HG02970 (cell line): ENCODE measurements around the gene RPS8.
"Not testable (repeated sequence)": the region's sequence is repeated elsewhere in the genome, so short reads cannot be mapped to it uniquely, and the experiment has no call there.

Experiments used
- ATAC-seq: cut with Tn5 transposase; IDR thresholded peaks from one replicate; pipeline ENCODE4 v1.9.1; 2021; ENCODE audit warnings: mild to moderate bottlenecking, moderate library complexity, moderate number of reproducible peaks; ENCODE audit not compliant: unreplicated experiment, low FRiP score

Gene RPS8

DNA sequence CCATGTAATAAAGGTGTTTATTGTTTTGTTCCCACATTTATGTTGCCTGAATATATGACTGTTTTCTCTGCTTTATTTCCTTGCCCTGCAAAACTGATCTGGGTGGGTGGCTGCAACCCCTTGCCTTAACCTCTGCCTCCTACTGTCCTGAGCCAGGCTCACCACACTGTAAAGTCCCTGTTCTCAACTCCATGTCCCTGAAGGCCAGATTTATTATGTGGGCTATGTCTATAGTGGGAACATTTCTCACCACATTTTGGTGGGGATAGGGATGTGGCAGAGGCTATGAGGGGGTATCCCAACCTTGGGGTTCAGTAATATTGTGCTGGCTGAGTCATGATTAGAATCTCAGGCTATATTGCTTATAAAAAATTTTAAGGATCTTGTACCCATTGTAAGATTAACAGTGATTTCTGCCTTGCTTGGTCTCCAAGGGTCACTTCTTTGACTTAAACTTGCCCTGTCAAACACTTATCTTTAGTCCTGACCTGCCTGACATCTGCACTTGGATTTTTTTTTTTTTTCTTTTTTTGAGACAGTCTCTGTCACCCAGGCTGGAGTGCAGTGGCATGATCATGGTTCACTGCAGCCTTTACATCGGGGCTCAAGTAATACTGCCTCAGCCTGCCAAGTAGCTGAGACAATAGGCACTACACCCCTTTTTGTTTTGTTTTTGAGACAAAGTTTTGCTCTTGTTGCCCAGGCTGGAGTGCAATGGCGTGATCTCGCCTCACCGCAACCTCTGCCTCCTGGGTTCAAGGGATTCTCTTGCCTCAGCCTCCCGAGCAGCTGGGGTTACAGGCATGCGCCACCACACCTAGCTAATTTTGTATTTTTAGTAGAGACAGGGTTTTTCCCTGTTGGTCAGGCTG lies 3.6 kb downstream of the RPS8 start:
- ATAC-seq: no peak

DNA sequence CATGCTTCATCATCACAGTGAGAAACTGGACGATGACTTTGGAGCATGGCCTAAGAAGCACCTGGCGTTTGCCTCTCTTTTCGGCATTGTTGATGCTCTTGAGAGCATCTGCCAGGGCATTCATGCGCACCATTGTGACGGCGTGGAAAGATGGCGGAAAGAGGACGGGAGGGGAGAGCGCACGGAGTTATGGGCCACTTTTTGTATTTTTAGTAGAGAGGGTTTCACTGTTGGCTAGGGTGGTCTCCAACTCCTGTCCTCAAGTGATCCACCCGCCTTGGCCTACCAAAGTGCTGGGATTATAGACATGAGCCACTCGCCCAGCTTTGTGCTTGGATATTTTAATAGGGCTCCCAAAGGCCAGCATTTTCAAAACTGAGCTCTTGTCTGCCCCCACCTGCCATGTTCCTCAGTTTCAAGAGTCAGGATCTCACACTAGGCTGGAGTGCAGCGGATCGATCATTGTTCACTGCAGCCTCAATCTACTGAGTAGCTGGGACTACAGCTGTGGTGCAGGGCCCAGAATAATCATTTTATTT lies 5.3 kb downstream of the RPS8 start:
- ATAC-seq: no peak

DNA sequence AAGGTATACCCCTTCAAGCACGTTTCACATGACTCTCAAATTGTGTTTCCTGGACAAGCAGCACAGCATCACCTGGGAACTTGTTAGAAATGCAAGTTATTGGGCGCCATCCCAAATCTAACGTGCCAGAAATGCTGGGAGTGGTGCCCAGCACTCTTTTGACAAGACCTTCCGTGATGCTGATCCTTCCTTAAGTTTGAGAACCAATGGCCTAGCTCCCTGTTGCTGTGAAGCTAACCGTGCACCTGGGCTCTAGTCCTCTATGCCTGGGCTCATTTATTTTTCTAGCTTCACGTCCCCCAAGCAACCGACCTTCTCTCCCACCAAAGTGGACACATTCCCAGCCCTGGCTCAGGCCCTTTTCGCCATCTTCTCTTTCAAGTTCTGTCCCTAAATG lies 8.4 kb downstream of the RPS8 start:
- no peak for ATAC-seq

DNA sequence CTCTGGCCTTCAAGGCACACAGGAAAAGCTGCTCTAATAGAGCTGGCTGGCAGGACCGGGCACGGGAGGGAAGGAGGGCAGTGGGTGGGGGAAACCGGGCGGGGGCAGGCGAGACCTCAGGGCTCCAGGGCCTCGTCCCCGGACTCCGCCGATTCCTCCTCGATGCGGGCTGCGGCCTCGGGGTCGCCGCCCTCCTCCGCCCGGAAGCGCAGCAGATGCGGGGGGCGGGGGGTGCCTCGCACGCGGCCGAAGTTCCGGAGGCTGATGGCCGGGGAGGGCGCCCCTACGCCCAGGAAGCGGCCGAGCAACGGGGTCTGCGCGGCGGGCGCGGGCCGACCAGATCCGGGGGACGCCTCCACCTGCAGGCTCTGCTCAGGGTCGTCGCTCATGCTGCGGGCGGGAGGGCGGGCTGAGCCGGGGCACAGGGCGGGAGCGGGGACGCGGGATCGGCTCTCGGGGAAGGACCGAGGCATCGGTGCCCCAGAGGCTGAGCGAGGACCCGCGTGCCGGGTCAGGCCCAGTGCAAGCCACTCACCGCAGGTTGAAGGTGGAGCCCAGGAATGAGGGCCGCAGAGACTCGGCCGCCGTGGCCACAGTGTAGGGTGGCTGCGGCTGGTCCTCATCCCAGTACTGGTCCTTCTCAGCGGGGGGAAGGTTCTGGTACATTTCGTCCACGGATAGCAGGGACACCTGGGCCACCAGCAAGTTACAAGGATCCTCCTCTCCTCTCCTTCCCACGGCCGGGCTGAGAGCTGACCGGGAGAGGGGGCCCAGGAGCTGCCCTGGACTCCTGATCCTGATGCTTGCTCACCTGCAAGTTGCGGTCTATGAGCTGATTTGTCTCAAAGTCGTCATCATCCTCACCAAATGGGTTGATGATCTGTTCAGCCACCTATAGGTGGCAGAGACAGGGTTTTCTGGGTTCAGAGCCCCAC lies 9.0 kb downstream of the RPS8 start:
- no peak for ATAC-seq

DNA sequence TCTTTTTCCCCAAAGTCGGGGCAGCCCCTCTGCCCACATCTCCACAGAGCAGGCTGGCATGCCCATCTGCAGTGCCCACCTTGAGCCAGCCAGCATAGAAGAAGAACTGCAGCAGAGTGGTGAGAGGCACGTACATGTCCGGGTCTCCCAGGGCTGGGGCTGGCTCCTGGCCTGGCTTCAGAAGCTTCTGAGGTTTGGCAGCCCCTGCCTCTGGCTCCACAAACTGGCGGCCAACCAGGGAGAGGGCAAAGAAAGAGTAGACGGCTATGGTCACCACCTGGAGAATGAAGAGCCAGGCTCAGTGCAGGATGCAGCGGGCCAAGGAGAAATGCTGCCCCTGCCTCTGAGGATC lies 9.7 kb downstream of the RPS8 start:
- ATAC-seq: no peak

DNA sequence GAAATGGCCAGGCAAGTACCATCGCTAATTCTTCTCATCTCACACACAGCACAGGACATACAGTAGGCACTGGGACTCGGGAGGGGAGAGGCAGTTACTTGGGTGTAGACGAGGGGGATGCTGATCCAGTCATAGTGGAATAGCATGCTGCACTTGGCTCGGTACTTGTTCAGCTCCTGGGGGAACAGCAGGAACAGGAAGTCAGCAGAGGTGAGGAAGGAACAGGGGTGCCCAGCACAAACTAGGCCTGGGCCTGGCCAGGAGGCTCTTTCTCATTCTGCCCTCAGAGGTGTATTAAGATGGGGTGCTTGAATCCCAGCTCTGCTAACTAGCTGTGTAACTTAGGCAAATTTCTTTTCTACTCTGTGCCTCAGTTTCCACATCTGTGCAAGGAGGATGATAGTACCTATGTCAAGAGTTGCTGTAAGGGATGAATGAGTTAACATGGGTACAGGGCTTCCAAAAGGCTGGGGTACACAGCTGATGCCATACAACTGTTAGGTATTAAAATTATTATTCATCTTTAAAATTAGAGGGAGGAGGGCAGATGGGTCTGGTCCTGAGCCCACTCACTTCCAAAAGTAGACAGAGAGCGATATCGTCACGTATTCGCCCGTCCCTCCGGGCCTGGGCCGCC lies 10.3 kb downstream of the RPS8 start:
- ATAC-seq: no peak

DNA sequence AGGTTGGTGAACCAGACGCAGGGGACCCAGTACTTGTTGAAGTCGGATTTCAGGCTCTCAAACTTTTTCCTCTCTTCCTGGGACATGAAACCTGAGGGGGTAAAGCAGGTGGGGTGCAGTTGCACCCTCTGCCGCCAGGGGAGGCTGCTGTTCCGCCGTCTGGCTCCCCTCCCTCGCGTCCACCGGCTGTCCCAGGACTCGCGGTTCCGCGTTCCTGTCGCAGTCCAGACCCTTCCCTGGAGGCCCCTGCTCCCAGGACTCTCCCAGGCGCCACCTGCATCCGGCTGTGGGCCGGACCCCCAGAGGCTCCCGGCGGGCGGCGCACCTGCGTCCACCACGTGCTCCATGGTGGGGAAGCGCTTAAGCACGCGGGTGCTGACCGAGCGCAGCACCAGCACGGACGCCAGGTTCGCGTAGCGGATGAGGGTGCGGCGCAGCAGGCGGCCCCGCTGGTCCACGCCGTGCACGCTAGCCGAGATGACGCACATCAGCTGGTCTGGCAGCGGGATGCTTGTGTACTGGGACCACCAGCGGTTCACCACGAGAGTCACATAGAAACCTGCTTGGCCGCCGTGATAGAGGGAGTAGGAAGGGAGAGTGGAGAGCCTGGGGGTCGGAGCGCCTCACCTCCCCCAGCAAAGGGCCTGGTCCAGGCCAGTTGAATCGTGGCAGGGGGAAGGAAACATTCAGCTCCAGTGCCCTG lies 10.9 kb downstream of the RPS8 start:
- no peak for ATAC-seq

DNA sequence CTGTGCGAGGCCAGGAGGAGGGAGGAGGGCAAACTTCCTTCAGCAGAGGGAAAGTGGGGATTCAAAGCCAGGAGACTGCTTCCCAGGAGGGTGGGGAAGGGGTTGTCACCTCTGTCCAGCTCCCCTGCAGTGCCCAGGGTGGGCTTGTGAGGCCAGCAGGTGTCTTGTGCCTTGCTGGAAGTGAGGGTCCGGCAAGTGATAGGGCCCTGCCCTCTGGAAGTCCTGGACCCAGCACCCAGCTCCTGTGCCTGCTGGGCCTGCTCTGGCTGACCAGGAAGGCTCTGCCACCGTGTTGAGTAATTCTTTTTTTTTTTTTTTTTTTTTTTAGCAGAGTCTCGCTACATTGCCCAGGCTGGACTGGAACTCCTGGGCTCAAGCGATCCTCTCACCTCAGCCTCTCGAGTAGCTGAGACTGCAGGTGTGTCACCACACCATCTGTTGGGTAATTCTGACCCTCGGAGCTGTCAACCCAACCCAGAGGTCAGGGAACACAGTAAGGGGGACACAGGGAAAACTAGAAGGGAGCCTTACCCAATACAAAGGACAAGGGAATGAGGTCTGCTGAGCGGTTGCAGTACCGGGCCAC lies 11.6 kb downstream of the RPS8 start:
- ATAC-seq: no peak

DNA sequence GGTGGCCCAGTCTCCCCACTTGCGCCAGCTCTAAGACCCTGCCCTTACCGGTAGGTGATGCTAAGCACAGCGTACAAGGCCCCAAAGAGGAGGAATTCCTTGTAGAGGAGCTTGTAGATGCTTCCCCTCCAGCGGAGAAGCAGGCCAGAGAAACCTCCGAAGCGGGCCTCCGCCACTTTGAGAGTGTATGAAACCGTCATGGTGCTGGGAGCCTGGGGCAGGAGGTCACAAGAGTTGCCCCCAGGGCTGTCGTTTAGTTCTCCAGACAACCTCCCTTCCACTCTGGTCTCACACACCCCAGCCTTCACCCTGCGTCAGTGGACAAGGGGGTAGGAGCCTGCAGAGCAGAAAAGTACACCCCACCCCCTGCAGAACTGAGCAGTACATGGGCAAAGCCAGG lies 12.2 kb downstream of the RPS8 start:
- no peak for ATAC-seq

DNA sequence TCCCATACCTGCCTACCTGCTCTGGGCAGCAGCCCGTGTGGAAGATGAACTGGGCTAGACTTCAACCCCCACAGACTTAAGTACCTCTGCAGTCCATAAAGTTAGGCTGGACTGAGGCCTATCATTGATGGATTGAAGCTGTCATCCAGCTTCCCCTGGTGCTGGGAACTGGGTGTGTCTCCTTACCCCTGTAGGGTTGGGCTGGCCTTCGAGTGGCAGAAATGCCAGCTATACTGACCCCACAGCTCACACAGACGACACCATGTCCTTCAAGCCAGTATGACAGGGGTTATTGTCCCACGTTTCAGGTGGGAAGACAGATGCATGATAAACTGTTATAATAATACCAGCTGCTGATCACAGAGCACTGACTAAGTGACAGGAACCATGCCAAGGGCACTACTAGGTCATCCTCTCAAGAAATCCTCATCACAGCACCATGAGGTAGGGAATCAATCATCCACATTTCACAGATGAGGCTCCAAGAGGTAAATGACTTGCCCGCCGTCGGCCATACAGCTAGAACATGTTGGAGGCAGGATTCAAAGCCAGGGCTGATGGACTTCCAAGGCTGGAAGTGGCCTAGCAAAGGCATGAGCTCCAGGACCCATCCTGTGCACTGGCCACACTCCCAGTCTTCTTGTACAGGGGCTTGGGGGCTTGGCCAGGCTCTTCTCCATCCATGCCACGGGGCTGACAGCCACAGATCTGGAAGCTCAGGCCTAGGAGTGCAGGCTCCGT lies 12.9 kb downstream of the RPS8 start, which contains the start of gene BEST4:
Gene BEST4 (minus strand): TSS at position 51 of the 741 bp plus-strand sequence. CDS start 465 bp downstream, outside the sequence.
- ATAC-seq: no peak

DNA sequence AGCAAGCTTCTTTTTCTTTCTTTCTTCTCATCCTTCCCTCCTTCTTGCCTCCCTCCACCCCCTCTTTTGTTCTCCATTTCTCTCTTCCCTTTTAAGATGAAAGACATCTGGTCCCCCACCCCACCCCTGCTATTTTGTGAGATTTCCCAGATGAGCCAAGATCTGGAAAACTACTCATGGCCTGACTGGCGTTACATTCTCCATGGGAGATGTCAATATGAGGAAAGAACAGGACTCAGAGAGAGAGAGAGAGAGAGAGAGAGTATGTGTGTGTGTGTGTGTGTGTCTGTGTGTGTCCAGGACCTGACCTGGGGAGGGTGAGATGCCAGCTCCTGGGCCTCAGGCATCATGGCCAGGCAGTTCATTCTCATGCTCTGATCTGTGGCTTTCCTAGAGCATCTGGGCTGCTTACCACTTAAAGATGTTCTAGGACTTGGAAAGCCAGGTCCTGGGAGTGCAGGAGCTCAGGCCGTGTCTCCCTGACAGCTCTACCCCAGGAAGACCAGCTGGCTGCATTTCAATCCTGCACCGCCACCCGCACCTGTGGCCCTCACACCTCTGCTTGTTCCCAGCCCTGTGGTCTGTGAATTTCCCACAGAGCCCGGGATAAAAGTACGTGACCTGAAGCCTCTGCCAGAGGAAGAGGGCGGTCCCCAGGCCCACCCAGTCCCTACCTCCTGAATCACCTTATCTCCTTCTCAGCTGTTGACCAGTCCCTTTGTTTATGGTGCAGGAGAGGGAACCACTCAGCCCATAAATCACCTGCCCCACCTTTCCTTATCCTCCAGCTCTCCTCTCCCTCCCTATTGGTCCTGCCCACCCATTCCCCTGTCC lies 15.8 kb downstream of the RPS8 start:
- no peak for ATAC-seq

DNA sequence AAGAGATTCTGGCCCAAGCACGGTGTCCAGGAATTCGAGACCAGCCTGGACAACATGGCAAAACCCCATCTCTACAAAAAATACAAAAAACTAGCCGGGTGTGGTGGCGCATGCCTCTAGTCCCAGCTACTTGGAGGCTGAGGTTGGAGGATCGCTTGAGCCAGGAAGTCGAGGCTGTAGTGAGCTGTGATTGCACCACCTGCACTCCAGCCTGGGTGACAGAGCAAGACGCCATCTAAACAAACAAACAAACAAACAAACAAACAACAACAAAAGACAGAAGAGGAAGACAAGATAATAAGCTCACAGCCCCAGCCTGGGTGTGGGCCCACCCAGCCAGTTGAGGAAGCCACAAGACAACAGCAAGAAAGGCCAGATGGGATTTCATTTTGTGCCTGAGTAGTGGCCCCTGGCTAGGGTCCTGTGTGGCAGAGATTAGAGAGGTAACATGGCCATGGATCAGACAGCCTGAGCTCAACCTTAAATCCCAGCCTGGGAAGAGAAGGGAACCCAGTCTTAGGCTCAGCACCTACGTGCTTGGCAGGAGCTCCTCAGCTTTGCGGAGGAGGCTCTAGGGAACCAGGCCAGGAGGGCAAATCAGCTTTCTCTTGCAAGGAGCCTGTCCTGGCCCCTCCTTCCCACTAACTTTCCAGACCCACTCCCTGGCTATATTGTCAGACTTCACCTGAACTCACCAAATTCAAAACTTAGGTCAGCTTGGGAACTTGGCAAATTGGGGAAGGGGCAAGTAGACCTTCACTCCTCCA lies 17.6 kb downstream of the RPS8 start:
- no peak for ATAC-seq

DNA sequence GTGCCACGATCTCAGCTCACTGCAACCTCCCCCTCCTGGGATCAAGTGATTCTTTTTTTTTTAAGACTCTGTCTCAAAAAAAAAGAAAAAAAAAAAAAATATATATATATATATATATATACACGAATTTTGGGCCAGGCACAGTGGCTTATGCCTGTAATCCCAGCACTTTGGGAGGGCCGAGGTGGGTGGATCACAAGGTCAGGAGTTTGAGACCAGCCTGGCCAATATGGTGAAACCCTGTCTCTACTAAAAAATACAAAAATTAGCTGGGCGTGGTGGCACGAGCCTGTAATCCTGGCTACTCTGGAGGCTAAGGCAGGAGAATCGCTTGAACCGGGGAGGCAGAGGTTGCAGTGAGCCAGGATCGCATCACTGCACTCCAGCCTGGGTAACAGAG lies 22.5 kb downstream of the RPS8 start:
- not testable (repeated sequence) for ATAC-seq

DNA sequence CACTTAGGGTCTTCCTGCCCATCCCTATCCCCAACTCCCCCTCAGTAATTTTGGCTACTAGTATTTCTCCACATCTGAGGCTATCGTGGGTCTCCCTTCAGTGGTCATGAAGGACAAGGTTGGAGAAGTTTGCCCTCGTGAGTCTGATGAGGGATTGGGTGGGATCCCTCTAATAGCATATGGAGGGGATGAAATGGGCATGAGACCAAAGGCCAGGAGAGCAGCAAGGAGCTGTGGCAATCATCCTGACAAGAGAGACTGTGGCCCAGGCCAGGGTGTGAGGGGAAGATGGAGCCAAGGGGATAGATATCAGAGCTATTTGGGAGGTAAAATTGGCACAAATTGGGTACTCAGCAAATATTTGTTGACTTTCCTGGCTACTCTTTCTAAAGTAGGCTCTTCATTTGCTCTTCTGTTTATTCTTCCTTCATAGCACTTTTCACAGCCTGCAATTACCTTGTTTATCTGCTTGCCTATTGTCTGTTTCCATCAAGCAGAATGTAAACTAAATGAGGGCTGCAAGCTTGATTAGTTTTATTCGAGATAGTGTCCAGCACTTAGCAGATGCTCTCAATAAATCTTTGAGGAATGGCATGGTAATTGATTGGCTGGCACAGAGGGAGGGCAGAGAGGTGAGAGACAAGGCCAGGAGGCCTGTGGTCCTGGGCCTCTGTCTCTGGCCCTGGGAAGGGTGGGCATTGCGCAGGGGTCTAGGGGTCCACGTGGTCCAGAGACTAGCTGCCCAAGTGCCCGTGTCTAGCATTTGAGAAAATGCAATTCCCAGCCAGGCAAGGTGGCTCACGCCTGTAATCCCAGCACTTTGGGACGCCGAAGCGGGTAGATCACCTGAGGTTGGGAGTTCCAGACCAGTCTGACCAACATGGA lies 23.4 kb downstream of the RPS8 start:
- ATAC-seq: no peak

DNA sequence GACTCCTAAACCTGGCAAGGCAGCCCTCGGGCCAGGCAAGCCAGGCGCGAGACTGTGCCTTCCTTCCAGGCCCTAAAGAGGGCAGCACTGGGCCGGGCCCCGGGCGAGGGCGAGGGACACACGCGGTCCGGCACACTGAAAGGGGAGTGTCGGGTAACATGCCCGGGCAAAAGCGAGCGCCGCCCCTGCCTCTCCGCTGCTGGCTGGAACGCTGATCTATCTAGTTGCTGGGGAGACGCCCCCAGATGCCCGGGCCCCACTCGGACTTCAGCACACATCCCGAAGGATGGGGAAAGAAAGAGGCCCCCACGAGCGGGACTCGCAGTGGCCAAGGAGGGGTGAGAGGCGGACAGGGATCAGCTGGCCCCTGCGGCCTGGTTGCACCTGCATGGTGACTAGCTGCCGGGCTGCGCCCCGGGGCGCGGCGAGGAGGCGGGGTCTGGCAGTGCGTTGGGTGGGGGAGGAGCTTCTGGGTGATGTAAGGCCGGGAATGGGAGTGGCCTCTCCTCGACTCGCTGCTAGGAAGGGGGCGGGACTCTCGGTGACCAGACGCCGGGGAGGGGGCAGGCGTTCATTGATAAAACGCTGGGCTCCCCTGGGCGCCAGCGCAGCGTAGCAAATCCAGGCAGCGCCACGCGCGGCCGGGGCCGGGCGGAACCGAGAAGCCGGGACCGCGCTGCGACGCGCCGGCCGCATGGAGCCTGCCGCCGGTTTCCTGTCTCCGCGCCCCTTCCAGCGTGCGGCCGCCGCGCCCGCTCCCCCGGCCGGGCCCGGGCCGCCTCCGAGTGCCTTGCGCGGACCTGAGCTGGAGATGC lies 24.6 kb downstream of the RPS8 start, which contains the start of gene PLK3:
Gene PLK3 (plus strand): TSS at position 608 of the 815 bp plus-strand sequence. CDS start 87 bp downstream, at position 695.
- ATAC-seq: peak; percentile 79
